GM23338 (cell line): ENCODE measurements around the gene CARMIL1. TPM values are rescaled to one million over a fixed set of nuclear protein-coding genes. Genes with fewer than 3 reads are reported as not detected.

Experiments used
- ATAC-seq: fragments of 200-7000 bp; cut with Tn5 transposase; 3 replicates; pipeline ENCODE4 v1.9.1; 2020
- DNase-seq: peaks from one replicate; pipeline ENCODE4 v3.0.0-alpha.2; 2015; ENCODE audit warnings: low spot score
- H2AFZ ChIP-seq: fragments of 200-600 bp; sonication (generic); 2 replicates; pipeline ENCODE4 v1.8.0; 2016; ENCODE audit warnings: antibody characterized with exemption, mild to moderate bottlenecking, moderate library complexity
- H3F3A ChIP-seq: fragments of 200-600 bp; sonication (generic); replicated peaks from 2 replicates; pipeline ENCODE4 v1.8.0; 2017; ENCODE audit warnings: antibody characterized with exemption, mixed run types, low read depth
- H3K27ac ChIP-seq: fragments of 200-600 bp; sonication (generic); 2 replicates; pipeline ENCODE4 v1.6.1; 2016; ENCODE audit warnings: low read depth
- H3K27me3 ChIP-seq: fragments of 200-600 bp; sonication (generic); 2 replicates; pipeline ENCODE4 v1.8.0; 2016; ENCODE audit warnings: mild to moderate bottlenecking, mixed run types, moderate library complexity; ENCODE audit not compliant: insufficient read depth
- H3K36me3 ChIP-seq: fragments of 200-600 bp; sonication (generic); 2 replicates; pipeline ENCODE4 v1.8.0; 2016; ENCODE audit warnings: mild to moderate bottlenecking; ENCODE audit not compliant: insufficient read depth
- H3K4me1 ChIP-seq: fragments of 200-600 bp; sonication (generic); 2 replicates; pipeline ENCODE4 v1.8.0; 2016; ENCODE audit warnings: mild to moderate bottlenecking, moderate library complexity; ENCODE audit not compliant: insufficient read depth
- H3K4me2 ChIP-seq: fragments of 200-600 bp; sonication (generic); 2 replicates; pipeline ENCODE4 v1.7.1; 2017; ENCODE audit warnings: mixed run types
- H3K4me3 ChIP-seq: fragments of 200-600 bp; sonication (generic); 2 replicates; pipeline ENCODE4 v1.6.1; 2016; ENCODE audit warnings: mixed run types
- H3K79me2 ChIP-seq: fragments of 200-600 bp; sonication (generic); replicated peaks from 2 replicates; pipeline ENCODE4 v1.8.0; 2017; ENCODE audit warnings: mild to moderate bottlenecking; ENCODE audit not compliant: insufficient read depth
- H3K9me2 ChIP-seq: fragments of 200-600 bp; sonication (generic); 2 replicates; pipeline ENCODE4 v1.8.0; 2017; ENCODE audit not compliant: insufficient read depth
- H4K20me1 ChIP-seq: fragments of 200-600 bp; sonication (generic); replicated peaks from 2 replicates; pipeline ENCODE4 v1.8.0; 2017; ENCODE audit warnings: mild to moderate bottlenecking; ENCODE audit not compliant: insufficient read depth
- H3K27ac Mint-ChIP-seq: 2 replicates; pipeline ENCODE4 v1.8.0; 2020; ENCODE audit warnings: inconsistent platforms, mild to moderate bottlenecking, moderate library complexity, mixed read lengths
- H3K27me3 Mint-ChIP-seq: 3 replicates; pipeline ENCODE4 v1.8.0; 2022; ENCODE audit warnings: low read depth, mild to moderate bottlenecking, moderate library complexity, mixed read lengths, inconsistent platforms; ENCODE audit not compliant: insufficient read depth, poor library complexity
- H3K36me3 Mint-ChIP-seq: 3 replicates; pipeline ENCODE4 v1.8.0; 2021; ENCODE audit warnings: low read depth, mild to moderate bottlenecking, inconsistent platforms, moderate library complexity, mixed read lengths
- H3K4me1 Mint-ChIP-seq: 3 replicates; pipeline ENCODE4 v1.8.0; 2020; ENCODE audit warnings: mild to moderate bottlenecking, inconsistent platforms, mixed read lengths
- H3K4me3 Mint-ChIP-seq: 3 replicates; pipeline ENCODE4 v1.8.0; 2021; ENCODE audit warnings: moderate library complexity, mild to moderate bottlenecking, inconsistent platforms, mixed read lengths
- H3K9me3 Mint-ChIP-seq: 3 replicates; pipeline ENCODE4 v1.8.0; 2020; ENCODE audit warnings: moderate library complexity, mild to moderate bottlenecking, inconsistent platforms, mixed read lengths
- CREB1 ChIP-seq: fragments of 250-450 bp; sonication (Bioruptor Pico); IDR thresholded peaks from 2 replicates; pipeline ENCODE4 v1.5.0; 2020; ENCODE audit warnings: low read depth, mild to moderate bottlenecking, moderate library complexity
- ETS1 ChIP-seq: IDR thresholded peaks from 2 replicates; pipeline ENCODE4 v1.6.1; 2016; ENCODE audit warnings: antibody characterized with exemption
- EZH2 ChIP-seq: fragments of 200-600 bp; sonication (generic); IDR thresholded peaks from one replicate; pipeline ENCODE4 v1.8.0; 2017; ENCODE audit warnings: antibody characterized with exemption, mild to moderate bottlenecking, low read depth; ENCODE audit not compliant: unreplicated experiment
- EZH2phosphoT487 ChIP-seq: fragments of 200-600 bp; sonication (generic); IDR thresholded peaks from one replicate; pipeline ENCODE4 v1.8.1; 2018; ENCODE audit warnings: antibody characterized with exemption; ENCODE audit not compliant: unreplicated experiment
- JUNB ChIP-seq: IDR thresholded peaks from one replicate; pipeline ENCODE4 v1.6.1; 2016; ENCODE audit warnings: antibody characterized with exemption; ENCODE audit not compliant: unreplicated experiment
- NANOG ChIP-seq: IDR thresholded peaks from 2 replicates; pipeline ENCODE4 v1.6.1; 2016; ENCODE audit warnings: antibody characterized with exemption, borderline replicate concordance
- POLR2AphosphoS5 ChIP-seq: IDR thresholded peaks from 2 replicates; pipeline ENCODE4 v1.6.1; 2016; ENCODE audit warnings: antibody characterized with exemption, low read depth
- ZNF114 ChIP-seq: fragments of 250-450 bp; sonication (Bioruptor Pico); IDR thresholded peaks from 2 replicates; pipeline ENCODE4 v1.5.0; 2020; ENCODE audit warnings: mild to moderate bottlenecking, moderate library complexity
- ZNF331 ChIP-seq: fragments of 250-450 bp; sonication (Bioruptor Pico); IDR thresholded peaks from 2 replicates; pipeline ENCODE4 v1.5.0; 2020; ENCODE audit warnings: low read depth, mild to moderate bottlenecking, moderate library complexity
- ZNF462 ChIP-seq: fragments of 250-450 bp; sonication (Bioruptor Pico); IDR thresholded peaks from 2 replicates; pipeline ENCODE4 v1.5.0; 2020; ENCODE audit warnings: mild to moderate bottlenecking, moderate library complexity
- polyA plus RNA-seq: library from polyadenylated mRNA; unstranded; fragments of >200 nt; fragmentation: Nextera tagmentation; extraction: Ambion mirVana; gene quantifications from 2 replicates; pipeline ENCODE4 v1.2.1, GENCODE V29; 2016
- total RNA-seq: library from RNA; depleted of rRNA; stranded (reverse); fragments of >200 nt; shearing (Covaris generic); gene quantifications from 2 replicates; pipeline ENCODE4 v1.2.3, GENCODE V29; 2014

The CARMIL1 gene
- total and polyA plus RNA-seq, 2 experiments from 2014 or later, result 43.2 to 66.9 TPM

DNA sequence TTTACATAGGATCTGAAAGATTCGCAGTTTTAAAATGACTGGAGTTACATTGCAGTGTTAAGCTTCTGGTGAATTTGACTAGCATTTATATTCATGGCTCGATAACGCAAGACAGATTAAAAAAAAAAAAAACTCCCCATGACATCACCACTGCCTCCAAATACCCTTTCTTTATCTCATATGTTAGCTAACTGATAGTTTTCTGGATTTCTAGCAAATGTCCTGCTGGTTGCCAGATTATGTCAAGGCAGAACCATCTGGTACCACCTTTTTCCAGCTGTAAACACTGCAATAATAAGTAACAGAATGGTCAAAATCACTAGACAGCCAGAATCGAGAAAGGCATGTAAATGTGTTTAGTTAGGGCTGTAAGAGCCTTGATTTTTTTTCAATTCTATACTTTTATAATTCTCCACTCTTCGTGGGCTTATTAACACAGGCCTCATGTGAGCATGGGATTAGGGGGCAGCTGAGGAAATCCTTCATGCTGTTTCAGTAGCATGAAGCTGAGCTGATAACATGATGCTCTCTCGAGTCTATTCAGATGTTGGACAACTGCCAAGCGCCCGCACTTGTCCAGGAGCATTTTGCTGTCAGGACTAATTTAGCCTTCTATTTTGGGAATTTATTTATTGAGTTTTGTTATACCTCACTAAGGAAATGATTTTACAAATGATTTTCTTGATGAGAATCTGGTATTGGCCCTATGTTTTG, 206.8 kb downstream of the CARMIL1 start:
- peaks cover 5% of the 10 kb centered on the region for H3K27me3 Mint-ChIP-seq
- Histone ChIP-seq H3K4me1 (peaks cover 5% of the 10 kb centered on the region; the same call in 1 of the 2 replicates), H3F3A (no peaks in the 10 kb centered on the region), H3K4me2 (no peak overlapping the region), H3K4me3 (no peak overlapping the region), H3K36me3 (no peaks in the 10 kb centered on the region), H3K79me2 (no peaks in the 10 kb centered on the region), H3K9me2 (no peaks in the 10 kb centered on the region), H3K27me3 (no peaks in the 10 kb centered on the region), H4K20me1 (no peaks in the 10 kb centered on the region), H3K27ac (no peak overlapping the region), H2AFZ (no peak overlapping the region)
- DNase-seq (no peak), ATAC-seq (no peak)
- TF ChIP-seq EZH2phosphoT487, result no peak
- TF ChIP-seq JUNB, result no peak
- no peak for TF ChIP-seq CREB1 (CRISPR knock-in tag)
- no peak for TF ChIP-seq ZNF462
- TF ChIP-seq ZNF331 (CRISPR knock-in tag), result no peak
- H3K4me1 Mint-ChIP-seq, result peaks cover 12% of the 10 kb centered on the region
- no peaks in the 10 kb centered on the region for H3K9me3 Mint-ChIP-seq
- H3K36me3 Mint-ChIP-seq, result peaks cover 10% of the 10 kb centered on the region; the same call in 2 of the 3 replicates
- H3K27ac Mint-ChIP-seq, result no peak overlapping the region
- H3K4me3 Mint-ChIP-seq, result no peak overlapping the region

DNA sequence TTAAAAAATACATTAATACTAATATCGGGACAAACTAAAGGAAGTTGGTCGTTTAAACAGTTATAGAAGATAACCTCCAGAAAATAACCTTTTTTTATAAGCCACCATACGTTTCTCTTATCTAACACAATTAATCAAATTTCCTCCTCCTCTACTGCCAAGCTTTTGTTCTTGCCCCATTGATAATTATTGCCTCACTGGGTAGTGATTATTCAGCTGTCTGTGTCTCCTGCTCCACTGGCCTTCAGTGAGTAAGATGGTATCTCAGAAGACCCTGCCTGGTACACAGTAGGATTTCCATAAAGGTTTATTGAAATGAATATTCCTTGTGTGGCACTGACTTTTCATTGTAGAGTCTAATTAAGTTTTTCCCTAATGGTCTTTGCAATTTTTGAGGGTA, 207.4 kb downstream of the CARMIL1 start:
- no peaks in the 10 kb centered on the region for H3F3A ChIP-seq
- no peak overlapping the region for H3K4me2 ChIP-seq
- H3K27ac ChIP-seq, result no peak overlapping the region
- no peaks in the 10 kb centered on the region for H4K20me1 ChIP-seq
- H3K9me2 ChIP-seq, result no peaks in the 10 kb centered on the region
- H3K4me3 Mint-ChIP-seq, result no peak overlapping the region
- peaks cover 5% of the 10 kb centered on the region; the same call in 1 of the 2 replicates for H3K4me1 ChIP-seq
- H3K36me3 ChIP-seq, result no peaks in the 10 kb centered on the region
- no peaks in the 10 kb centered on the region for H3K27me3 ChIP-seq
- no peak overlapping the region for H2AFZ ChIP-seq
- DNase-seq (no peak), ATAC-seq (no peak)
- no peak overlapping the region for H3K27ac Mint-ChIP-seq
- no peak overlapping the region for H3K4me3 ChIP-seq
- H3K4me1 Mint-ChIP-seq, result peaks cover 12% of the 10 kb centered on the region
- H3K36me3 Mint-ChIP-seq, result peaks cover 10% of the 10 kb centered on the region; the same call in 2 of the 3 replicates
- H3K9me3 Mint-ChIP-seq, result no peaks in the 10 kb centered on the region
- peaks cover 5% of the 10 kb centered on the region for H3K27me3 Mint-ChIP-seq
- H3K79me2 ChIP-seq, result no peaks in the 10 kb centered on the region
- TF ChIP-seq EZH2phosphoT487 (no peak), CREB1 (CRISPR knock-in tag) (no peak), EZH2 (no peak), ETS1 (no peak), ZNF331 (CRISPR knock-in tag) (no peak), NANOG (no peak), ZNF114 (CRISPR knock-in tag) (no peak), JUNB (no peak), POLR2AphosphoS5 (no peak)
